ENCODE results near the gene FIGLA.

DNA sequence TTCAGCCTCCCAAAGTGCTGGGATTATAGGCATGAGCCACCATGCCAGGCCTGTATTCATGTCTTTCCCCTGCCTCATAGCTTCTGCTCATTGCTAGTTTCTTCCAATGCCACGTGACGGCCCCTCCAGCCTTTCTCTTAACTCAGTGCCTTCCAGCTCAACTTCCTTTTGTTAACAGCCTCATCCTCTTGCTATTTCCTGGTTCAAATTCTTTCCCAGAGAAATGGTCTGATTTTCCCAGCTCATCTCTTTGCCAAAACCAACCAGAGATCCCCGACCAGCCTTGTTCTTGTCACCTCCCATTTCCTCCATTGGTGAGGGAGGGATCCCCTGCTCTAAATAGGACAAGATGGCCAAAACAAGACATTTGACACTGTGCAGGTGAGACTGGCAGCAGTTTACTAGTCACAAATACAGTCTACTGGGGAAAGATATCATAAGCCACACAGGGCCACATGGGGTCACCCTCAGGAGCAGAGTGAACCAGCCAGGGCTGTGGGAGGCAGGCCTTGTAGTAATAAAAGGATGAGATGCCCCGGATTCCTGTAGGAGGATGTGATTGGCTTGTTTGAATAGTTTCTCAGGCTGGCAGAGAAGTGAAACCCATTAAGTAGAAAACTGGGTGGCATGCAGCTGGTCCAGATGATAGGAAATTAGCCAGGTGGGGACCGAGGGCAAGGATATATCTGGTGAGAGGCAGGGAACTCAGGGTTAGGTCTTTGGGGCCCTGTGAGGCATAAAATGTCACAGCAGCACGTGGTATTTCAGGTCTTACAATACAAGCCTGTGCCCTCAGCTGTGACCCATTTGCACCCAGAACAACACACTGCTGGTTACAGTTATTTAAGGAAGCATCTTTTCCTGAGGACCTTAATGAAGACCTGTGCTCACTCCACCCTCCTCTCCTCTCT is 38.7 kb upstream of the FIGLA start:
- TF ChIP-seq POLR2A (IDR thresholded peaks at IDR 0.05; ENCODE audit: low read depth, low read length), result no peak
- TF ChIP-seq TAF1 (IDR thresholded peaks at IDR 0.05; ENCODE audit: low read depth, low read length), result no peak
